ENCODE data around the gene AIM2.
"Not testable (repeated sequence)": the region's sequence is repeated elsewhere in the genome, so short reads cannot be mapped to it uniquely, and the experiment has no call there.

- TF ChIP-seq, protein P1, sequence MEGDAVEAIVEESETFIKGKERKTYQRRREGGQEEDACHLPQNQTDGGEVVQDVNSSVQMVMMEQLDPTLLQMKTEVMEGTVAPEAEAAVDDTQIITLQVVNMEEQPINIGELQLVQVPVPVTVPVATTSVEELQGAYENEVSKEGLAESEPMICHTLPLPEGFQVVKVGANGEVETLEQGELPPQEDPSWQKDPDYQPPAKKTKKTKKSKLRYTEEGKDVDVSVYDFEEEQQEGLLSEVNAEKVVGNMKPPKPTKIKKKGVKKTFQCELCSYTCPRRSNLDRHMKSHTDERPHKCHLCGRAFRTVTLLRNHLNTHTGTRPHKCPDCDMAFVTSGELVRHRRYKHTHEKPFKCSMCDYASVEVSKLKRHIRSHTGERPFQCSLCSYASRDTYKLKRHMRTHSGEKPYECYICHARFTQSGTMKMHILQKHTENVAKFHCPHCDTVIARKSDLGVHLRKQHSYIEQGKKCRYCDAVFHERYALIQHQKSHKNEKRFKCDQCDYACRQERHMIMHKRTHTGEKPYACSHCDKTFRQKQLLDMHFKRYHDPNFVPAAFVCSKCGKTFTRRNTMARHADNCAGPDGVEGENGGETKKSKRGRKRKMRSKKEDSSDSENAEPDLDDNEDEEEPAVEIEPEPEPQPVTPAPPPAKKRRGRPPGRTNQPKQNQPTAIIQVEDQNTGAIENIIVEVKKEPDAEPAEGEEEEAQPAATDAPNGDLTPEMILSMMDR (IDR thresholded peaks at IDR 0.05; ENCODE audit: low read length) = not testable (repeated sequence)
- TF ChIP-seq EZH2 (IDR thresholded peaks at IDR 0.05; ENCODE audit: borderline replicate concordance, low read length) = not testable (repeated sequence)
Measured at GRCh38 chr1:159026841-159027240, 49.7 kb downstream of the AIM2 start.

Measured in OCI-LY1 (cell line).